Suppressor macrophage treated with lipopolysaccharide for 4 hours (primary cell): Measurements from ENCODE around the gene GPR150.
A peak's percentile ranks its signal among the peaks of the same experiment; 100 is the strongest.

Source experiments
- DNase-seq: peaks from one replicate; pipeline ENCODE4 v3.0.0-alpha.2; 2020

The GPR150 gene

GRCh38 chr5:95654196-95654595, 34.3 kb downstream of the GPR150 start:
- DNase-seq = no peak

GRCh38 chr5:95655575-95655974, 35.7 kb downstream of the GPR150 start:
- no peak for DNase-seq

GRCh38 chr5:95660060-95660459, 40.2 kb downstream of the GPR150 start:
- DNase-seq = no peak

GRCh38 chr5:95662946-95663345, 43.1 kb downstream of the GPR150 start:
- DNase-seq = no peak

GRCh38 chr5:95664204-95664786, 44.4 kb downstream of the GPR150 start:
- peak; percentile 56 for DNase-seq

GRCh38 chr5:95667061-95667618, 47.3 kb downstream of the GPR150 start:
- peak; percentile 43 for DNase-seq

- DNase-seq = no peak
Observed at GRCh38 chr5:95667678-95668077, 47.8 kb downstream of the GPR150 start.

- no peak for DNase-seq
Observed at GRCh38 chr5:95668216-95668615, 48.3 kb downstream of the GPR150 start.

GRCh38 chr5:95668728-95669127, 48.8 kb downstream of the GPR150 start:
- DNase-seq = peak; percentile 31

- no peak for DNase-seq
Observed at GRCh38 chr5:95669540-95669939, 49.7 kb downstream of the GPR150 start.

- DNase-seq = no peak
Observed at GRCh38 chr5:95669985-95670384, 50.1 kb downstream of the GPR150 start.

- no peak for DNase-seq
Observed at GRCh38 chr5:95670568-95670967, 50.7 kb downstream of the GPR150 start.
